Peyer's patch (tissue), 4 donors: Measurements from ENCODE around the gene SZRD1.

ENCODE experiments used
- CTCF ChIP-seq, 6 experiments: fragments of 450-650 bp in 4 of 6; fragments of 200-600 bp in 2 of 6; sonication (generic) in 1 of 6; IDR thresholded peaks; one replicate each; pipeline ENCODE4 v1.5.1; 2017 to 2019; ENCODE audit warnings: antibody characterized with exemption in 6 of 6, mild to moderate bottlenecking in 3 of 6, moderate library complexity in 1 of 6
- POLR2A ChIP-seq, 2 donors: fragments of 450-650 bp; IDR thresholded peaks; one replicate each; pipeline ENCODE4 v1.5.1; 2017; ENCODE audit warnings: antibody characterized with exemption in 2 of 2, mild to moderate bottlenecking in 2 of 2, moderate library complexity in 2 of 2

- TF ChIP-seq CTCF (IDR thresholded peaks at IDR 0.05), result no peak
- TF ChIP-seq POLR2A (IDR thresholded peaks at IDR 0.05), result no peak
Observed at GRCh38 chr1:16441282-16441665, 74.2 kb downstream of the SZRD1 start.
